A673 (cell line): ENCODE results near the gene NUP88. TPM values are rescaled to one million over a fixed set of nuclear protein-coding genes. Genes with fewer than 3 reads are reported as not detected.
"Not testable (repeated sequence)": the region's sequence is repeated elsewhere in the genome, so short reads cannot be mapped to it uniquely, and the experiment has no call there.

ENCODE experiments used
- BruUV-seq: library from RNA; stranded (reverse); fragments of 400-500 nt; replicated peaks from 2 replicates; lab custom pipeline; 2021; lab: Mats Ljungman, UMichigan
- CTCF ChIA-PET: fragments of 300-600 bp; sonication (Branson Sonifier 250); formaldehyde crosslinking; loops from one replicate; lab custom pipeline; 2022; ENCODE audit warnings: antibody characterized with exemption; lab: Charles Lee
- POLR2A ChIA-PET: fragments of 300-600 bp; sonication (Branson Sonifier 250); formaldehyde crosslinking; loops from one replicate; lab custom pipeline; 2022; ENCODE audit warnings: antibody characterized with exemption; ENCODE audit not compliant: low non-redundant PET; lab: Charles Lee
- DNase-seq: peaks from one replicate; pipeline ENCODE4 v3.0.0-alpha.2; 2015; ENCODE audit warnings: low spot score
- H3K27ac ChIP-seq: fragments of 200-600 bp; sonication (generic); 2 replicates; pipeline ENCODE4 v1.5.1; 2016; ENCODE audit warnings: mixed run types, low read depth, mild to moderate bottlenecking, mixed read lengths, antibody characterized with exemption, low read length; ENCODE audit not compliant: poor library complexity, severe bottlenecking
- H3K27me3 ChIP-seq: fragments of 200-600 bp; sonication (generic); replicated peaks from 2 replicates; pipeline ENCODE4 v1.6.1; 2017; ENCODE audit warnings: mixed run types, low read depth, mild to moderate bottlenecking, mixed read lengths, antibody characterized with exemption, low read length; ENCODE audit not compliant: insufficient read depth, poor library complexity
- H3K36me3 ChIP-seq: fragments of 200-600 bp; sonication (generic); 2 replicates; pipeline ENCODE4 v1.6.1; 2016; ENCODE audit warnings: mixed run types, mild to moderate bottlenecking, mixed read lengths, antibody characterized with exemption, low read length; ENCODE audit not compliant: insufficient read depth, poor library complexity, severe bottlenecking
- H3K4me1 ChIP-seq: fragments of 200-600 bp; sonication (generic); 2 replicates; pipeline ENCODE4 v1.6.1; 2017; ENCODE audit warnings: mixed run types, mild to moderate bottlenecking, mixed read lengths, antibody characterized with exemption, low read length; ENCODE audit not compliant: insufficient read depth, poor library complexity, severe bottlenecking
- H3K4me3 ChIP-seq: fragments of 200-600 bp; sonication (generic); 2 replicates; pipeline ENCODE4 v1.5.1; 2016; ENCODE audit warnings: low read depth, mixed run types, mild to moderate bottlenecking, mixed read lengths, low read length; ENCODE audit not compliant: poor library complexity, severe bottlenecking
- H3K9me3 ChIP-seq: fragments of 200-600 bp; sonication (generic); 2 replicates; pipeline ENCODE4 v1.6.1; 2016; ENCODE audit warnings: mixed run types, low read depth, mild to moderate bottlenecking, mixed read lengths, antibody characterized with exemption, low read length; ENCODE audit not compliant: poor library complexity, severe bottlenecking
- CTCF ChIP-seq: fragments of 300-800, 200-600 bp; sonication (generic); conservative IDR thresholded peaks from 2 replicates; pipeline ENCODE4 v1.5.1; 2017; ENCODE audit warnings: low read depth, mild to moderate bottlenecking, antibody characterized with exemption, low read length, moderate library complexity, mixed read lengths
- EZH2 ChIP-seq: fragments of 200-600 bp; sonication (generic); IDR thresholded peaks from 2 replicates; pipeline ENCODE4 v1.6.1; 2017; ENCODE audit warnings: borderline replicate concordance, low read depth, mild to moderate bottlenecking, mixed read lengths, antibody characterized with exemption, low read length; ENCODE audit not compliant: poor library complexity, severe bottlenecking
- intact Hi-C: fragments of 100-400 bp; cut with micrococcal nuclease; formaldehyde crosslinking; loops from one replicate; pipeline ENCODE4 v1.10.0; 2022; ENCODE audit not compliant: unreplicated experiment
- total RNA-seq: library from RNA; stranded (reverse); gene quantifications from 2 replicates; pipeline ENCODE4 v1.2.3, GENCODE V29; 2021

NUP88 gene
- total RNA-seq, 1 experiment from 2014 or later: 132 TPM

DNA sequence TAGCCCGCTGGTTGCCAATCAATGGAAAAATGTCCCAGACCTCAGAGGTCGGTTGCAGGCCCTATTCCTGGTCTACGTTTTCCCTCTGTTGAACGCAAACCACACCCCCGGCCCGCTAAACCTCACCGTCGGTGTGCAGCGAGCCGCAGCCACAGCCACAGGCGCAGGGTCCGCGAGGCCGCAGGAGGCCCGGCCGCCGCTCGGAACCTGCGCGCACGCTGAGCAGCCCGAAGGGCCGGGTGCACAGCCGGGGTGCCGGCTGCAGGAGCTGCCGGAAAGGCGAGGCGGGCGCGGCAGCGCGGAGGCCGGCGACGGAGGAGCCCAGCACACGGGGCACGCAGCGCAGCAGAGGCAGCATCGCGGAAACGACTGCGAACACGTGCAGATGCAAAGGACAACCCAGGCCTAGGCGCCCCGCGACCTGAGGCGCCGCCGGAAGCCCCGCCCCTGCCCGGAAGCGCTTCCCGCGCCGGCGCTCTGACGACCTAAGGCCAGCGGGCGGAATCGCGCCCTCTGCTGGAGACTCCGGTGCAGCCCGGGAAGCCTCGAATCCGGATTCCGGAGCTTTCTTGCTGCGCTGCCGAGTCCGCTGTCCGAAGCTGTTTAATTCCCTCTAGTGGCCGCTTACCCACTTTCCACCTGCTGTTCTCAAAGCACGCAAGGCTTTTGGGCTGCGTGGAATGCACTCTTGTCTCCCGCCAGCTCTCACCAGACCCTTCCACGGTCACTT is 19.4 kb upstream of the NUP88 start, which contains the start of gene C1QBP:
TSS of gene C1QBP (minus strand) at position 440 of the 730 bp plus-strand sequence. CDS start at position 358, 82 bp downstream.
- no peaks in the 10 kb centered on the region for H3K9me3 ChIP-seq
- H3K27ac ChIP-seq: peak within 1 kb of the TSS; percentile 86
- no TSS peak for BruUV-seq
- intact Hi-C loops: loop anchor here (10.0 kb wide), 1 partner anchor 184 kb away; no protein-coding TSS in a partner anchor
- peak within 1 kb of the TSS; percentile 96 for H3K4me3 ChIP-seq
- no peaks in the 10 kb centered on the region for H3K27me3 ChIP-seq
- POLR2A ChIA-PET: no interaction called here
- H3K4me1 ChIP-seq: peaks cover 21% of the 10 kb centered on the region
- TF ChIP-seq EZH2: no peak
- peak; percentile 98 for TF ChIP-seq CTCF
- H3K36me3 ChIP-seq: peaks cover 56% of the 10 kb centered on the region
- CTCF ChIA-PET: interaction anchor here (0.7 to 1.3 kb wide), 9 partner anchors 10 to 998 kb away, joined by 3 to 6 read pairs (median 3); partner anchors contain the start of genes DHX33 and NUP88
- peak; percentile 94 for DNase-seq

- BruUV-seq: no TSS peak
- TF ChIP-seq EZH2: no peak
- TF ChIP-seq CTCF: no peak
- DNase-seq: no peak
These were observed 18.4 kb upstream of the NUP88 start for GRCh38 chr17:5437721-5438317.

GRCh38 chr17:5435781-5436315 is 16.4 kb upstream of the NUP88 start:
- H3K27ac ChIP-seq, H3K4me3 ChIP-seq, H3K27me3 ChIP-seq, CTCF ChIA-PET, H3K9me3 ChIP-seq, BruUV-seq: not testable (repeated sequence)
- peaks cover 72% of the 10 kb centered on the region for H3K36me3 ChIP-seq
- DNase-seq: peak; percentile 44
- intact Hi-C loops: loop anchor here (10.0 kb wide), 1 partner anchor 181 kb away; no protein-coding TSS in a partner anchor
- POLR2A ChIA-PET: interaction anchor here (0.7 kb wide), 1 partner anchor 134 kb away, joined by 9 read pairs; no protein-coding TSS in a partner anchor
- peaks cover 21% of the 10 kb centered on the region for H3K4me1 ChIP-seq

More at GRCh38 chr17:5437721-5438317, 18.4 kb upstream of the NUP88 start:
- H3K4me3 ChIP-seq: peak overlapping the region; percentile 96
- POLR2A ChIA-PET: no interaction called here
- H3K27me3 ChIP-seq: no peaks in the 10 kb centered on the region
- no peaks in the 10 kb centered on the region for H3K9me3 ChIP-seq
- peaks cover 58% of the 10 kb centered on the region for H3K36me3 ChIP-seq
- CTCF ChIA-PET: no interaction called here
- intact Hi-C loops: loop anchor here (10.0 kb wide), 1 partner anchor 183 kb away; no protein-coding TSS in a partner anchor
- H3K27ac ChIP-seq: peak overlapping the region; percentile 86
- peaks cover 21% of the 10 kb centered on the region for H3K4me1 ChIP-seq
